ENCODE results near the gene GPBAR1.

DNA sequence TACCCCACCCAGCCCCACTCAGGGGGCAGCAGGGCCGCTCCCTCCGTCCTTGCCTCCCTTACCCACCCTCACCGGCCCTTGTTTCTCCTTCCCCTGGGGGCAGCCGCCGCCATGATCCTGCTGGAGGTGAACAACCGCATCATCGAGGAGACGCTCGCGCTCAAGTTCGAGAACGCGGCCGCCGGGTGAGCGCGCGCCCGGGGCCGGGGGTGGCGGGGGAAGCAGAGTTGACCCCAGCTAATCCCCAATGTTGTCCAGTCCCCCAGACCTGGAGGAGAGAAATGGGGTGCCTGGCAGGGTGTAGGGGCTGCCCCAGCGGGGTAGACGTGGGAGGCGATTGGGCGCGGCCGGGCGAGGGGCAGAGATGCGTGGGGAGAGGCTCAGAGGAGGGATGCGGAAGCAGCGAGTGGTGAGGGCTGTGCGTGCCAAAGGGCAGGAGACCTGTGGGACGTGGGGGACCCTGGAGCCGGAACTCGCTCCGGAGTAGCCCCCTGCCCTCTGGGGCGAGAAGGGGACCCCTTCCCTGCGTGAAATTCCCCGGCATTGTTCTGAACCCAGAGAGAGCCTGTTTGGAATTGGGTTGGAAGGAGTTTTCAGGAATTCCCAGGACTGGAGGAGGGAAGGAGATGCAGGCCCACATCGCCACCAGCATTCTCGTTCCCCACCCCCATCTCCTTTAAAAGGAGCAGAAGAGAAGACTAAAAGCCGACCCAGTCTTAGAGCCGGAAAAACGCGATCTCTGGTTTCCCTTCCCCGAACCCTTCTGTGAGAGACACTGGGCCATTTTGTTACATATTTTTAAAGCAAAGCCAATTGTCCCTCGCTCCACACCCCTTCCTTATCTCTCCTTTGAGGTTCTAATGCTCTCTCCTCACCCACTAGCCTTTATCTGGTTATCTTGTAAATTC is 43.2 kb upstream of the GPBAR1 start:
- TF ChIP-seq, protein P1, sequence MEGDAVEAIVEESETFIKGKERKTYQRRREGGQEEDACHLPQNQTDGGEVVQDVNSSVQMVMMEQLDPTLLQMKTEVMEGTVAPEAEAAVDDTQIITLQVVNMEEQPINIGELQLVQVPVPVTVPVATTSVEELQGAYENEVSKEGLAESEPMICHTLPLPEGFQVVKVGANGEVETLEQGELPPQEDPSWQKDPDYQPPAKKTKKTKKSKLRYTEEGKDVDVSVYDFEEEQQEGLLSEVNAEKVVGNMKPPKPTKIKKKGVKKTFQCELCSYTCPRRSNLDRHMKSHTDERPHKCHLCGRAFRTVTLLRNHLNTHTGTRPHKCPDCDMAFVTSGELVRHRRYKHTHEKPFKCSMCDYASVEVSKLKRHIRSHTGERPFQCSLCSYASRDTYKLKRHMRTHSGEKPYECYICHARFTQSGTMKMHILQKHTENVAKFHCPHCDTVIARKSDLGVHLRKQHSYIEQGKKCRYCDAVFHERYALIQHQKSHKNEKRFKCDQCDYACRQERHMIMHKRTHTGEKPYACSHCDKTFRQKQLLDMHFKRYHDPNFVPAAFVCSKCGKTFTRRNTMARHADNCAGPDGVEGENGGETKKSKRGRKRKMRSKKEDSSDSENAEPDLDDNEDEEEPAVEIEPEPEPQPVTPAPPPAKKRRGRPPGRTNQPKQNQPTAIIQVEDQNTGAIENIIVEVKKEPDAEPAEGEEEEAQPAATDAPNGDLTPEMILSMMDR (IDR thresholded peaks at IDR 0.05; ENCODE audit: low read depth, low read length): no peak
- TF ChIP-seq POLR2A (IDR thresholded peaks at IDR 0.05; ENCODE audit: extremely low read depth, insufficient read length): peak; percentile 23

Data from NB4 (cell line).